SK-N-MC (cell line): ENCODE results near the gene PDCD1LG2.

Source experiments
- EZH2 ChIP-seq: fragments of 200-600 bp; sonication (generic); IDR thresholded peaks from one replicate; pipeline ENCODE4 v1.6.1; 2017; ENCODE audit warnings: antibody characterized with exemption
- FOXP2 ChIP-seq: optimal IDR thresholded peaks from 2 replicates; pipeline ENCODE3; 2011; ENCODE audit warnings: mild to moderate bottlenecking, moderate library complexity; ENCODE audit not compliant: insufficient read depth; ENCODE audit errors: extremely low read length, control extremely low read depth
- POLR2AphosphoS5 ChIP-seq: IDR thresholded peaks from 2 replicates; pipeline ENCODE4 v1.6.1; 2012; ENCODE audit warnings: mild to moderate bottlenecking, low read depth, low read length, borderline replicate concordance

DNA sequence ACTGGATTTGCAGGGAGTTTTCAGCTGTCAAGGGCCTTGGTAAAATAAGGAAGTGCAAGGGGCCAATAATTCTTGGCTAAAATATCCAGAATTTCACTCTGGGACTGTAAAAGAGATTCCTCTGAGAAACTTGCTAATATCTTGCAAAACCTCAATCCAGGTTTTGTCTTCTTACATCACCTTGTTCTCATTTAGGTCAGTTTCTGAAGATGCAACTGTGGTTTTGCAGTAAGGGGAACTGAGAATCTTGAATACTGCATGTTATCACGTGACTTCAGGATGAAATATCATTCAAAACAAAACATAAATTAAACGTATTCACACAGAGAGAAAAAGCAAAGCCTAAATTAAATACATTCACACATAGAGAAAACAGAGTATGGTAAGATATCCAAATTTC, 83.6 kb downstream of the PDCD1LG2 start:
- TF ChIP-seq EZH2 (no peak), POLR2AphosphoS5 (no peak), FOXP2 (no peak)
